Breast epithelium (tissue), 4 donors: ENCODE measurements around the gene OLFM4. TPM values are rescaled to one million over a fixed set of nuclear protein-coding genes. Genes with fewer than 3 reads are reported as not detected.

Experiments used
- DNase-seq, 2 donors: peaks; one replicate each; pipeline ENCODE4 v3.0.0-alpha.2; 2019; ENCODE audit warnings: low spot score in 2 of 2
- H3K27ac ChIP-seq, 2 donors: fragments of 200-600 bp; sonication (generic) in 1 of 2; one replicate each; pipeline ENCODE4 v1.5.1; 2016 to 2019; ENCODE audit warnings: mild to moderate bottlenecking in 1 of 2
- H3K27me3 ChIP-seq, 2 donors: fragments of 200-600 bp; sonication (generic) in 1 of 2; one replicate each; pipeline versions ENCODE4 v1.5.1 to v1.6.0; 2017 to 2019; ENCODE audit warnings: control low read depth in 1 of 2, mild to moderate bottlenecking in 1 of 2
- H3K36me3 ChIP-seq: fragments of 200-600 bp; one replicate; pipeline ENCODE4 v1.5.1; 2019
- H3K4me1 ChIP-seq, 2 donors: fragments of 200-600 bp; sonication (generic); one replicate each; pipeline ENCODE4 v1.5.1; 2016 to 2019; ENCODE audit warnings: control low read depth in 1 of 2
- H3K4me3 ChIP-seq, 3 donors: fragments of 200-600 bp; sonication (generic); 1 replicate in 2 of 3; 2 replicates in 1 of 3; pipeline ENCODE4 v1.5.1; 2016 to 2019; ENCODE audit warnings: mild to moderate bottlenecking in 3 of 3, moderate library complexity in 2 of 3
- H3K9me3 ChIP-seq, 2 donors: fragments of 200-600 bp; sonication (generic) in 1 of 2; one replicate each; pipeline ENCODE4 v1.5.1; 2016 to 2019; ENCODE audit warnings: control low read depth in 1 of 2
- POLR2A ChIP-seq: fragments of 450-650 bp; IDR thresholded peaks from one replicate; pipeline ENCODE4 v1.6.1; 2016; ENCODE audit warnings: antibody characterized with exemption, mild to moderate bottlenecking, moderate library complexity
- POLR2AphosphoS5 ChIP-seq, 3 donors: sonication (generic); formaldehyde crosslinking; IDR thresholded peaks; one replicate each; pipeline ENCODE4 v1.6.1; 2017; ENCODE audit warnings: antibody characterized with exemption in 3 of 3
- intact Hi-C: fragments of 100-400 bp; cut with DNase I; formaldehyde crosslinking; loops from one replicate; pipeline ENCODE4 v1.15.1; 2023; ENCODE audit warnings: low total_unique reads
- total RNA-seq, 3 donors: library from RNA; depleted of rRNA; stranded (reverse); fragments of >200 nt; gene quantifications; one replicate each; pipeline ENCODE4 v1.1.0, GENCODE V29; 2016
- TF ChIP-seq, protein P1 (sequence below), 3 donors: fragments of 450-650 bp; IDR thresholded peaks; one replicate each; pipeline ENCODE4 v1.5.1; 2016 to 2017; ENCODE audit warnings: antibody characterized with exemption in 3 of 3, mild to moderate bottlenecking in 3 of 3, moderate library complexity in 3 of 3

The OLFM4 gene
- total RNA-seq, 3 donors from 2014 or later = 0.32 to 144 (median 1.9) TPM

DNA sequence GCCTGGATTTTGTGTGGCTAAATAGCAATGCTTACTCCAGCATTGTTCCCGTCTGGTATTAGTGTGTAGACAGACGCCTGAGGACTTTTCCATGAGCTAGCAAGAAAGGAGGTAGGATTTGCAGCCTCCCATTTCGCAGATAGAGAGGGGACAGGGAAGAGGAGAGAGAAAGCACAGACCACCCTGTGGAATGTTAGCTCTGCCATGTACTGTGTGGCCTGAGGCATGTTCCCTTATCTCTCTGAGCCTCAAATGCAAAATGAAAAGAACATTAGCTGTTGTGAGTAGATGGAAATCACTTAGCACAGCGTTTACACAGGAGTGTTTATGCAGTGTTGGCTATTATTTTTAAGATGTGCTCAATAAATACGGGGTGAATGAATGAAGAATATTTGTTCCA is 45.5 kb downstream of the OLFM4 start:
- Histone ChIP-seq H3K36me3 (no peaks in the 10 kb centered on the region), H3K4me3 (no peak overlapping the region), H3K27me3 (peaks cover 0 to 4% of the 10 kb centered on the region in 2 donors), H3K4me1 (no peaks in the 10 kb centered on the region), H3K9me3 (no peaks in the 10 kb centered on the region), H3K27ac (no peak overlapping the region)
- TF ChIP-seq, protein P1, sequence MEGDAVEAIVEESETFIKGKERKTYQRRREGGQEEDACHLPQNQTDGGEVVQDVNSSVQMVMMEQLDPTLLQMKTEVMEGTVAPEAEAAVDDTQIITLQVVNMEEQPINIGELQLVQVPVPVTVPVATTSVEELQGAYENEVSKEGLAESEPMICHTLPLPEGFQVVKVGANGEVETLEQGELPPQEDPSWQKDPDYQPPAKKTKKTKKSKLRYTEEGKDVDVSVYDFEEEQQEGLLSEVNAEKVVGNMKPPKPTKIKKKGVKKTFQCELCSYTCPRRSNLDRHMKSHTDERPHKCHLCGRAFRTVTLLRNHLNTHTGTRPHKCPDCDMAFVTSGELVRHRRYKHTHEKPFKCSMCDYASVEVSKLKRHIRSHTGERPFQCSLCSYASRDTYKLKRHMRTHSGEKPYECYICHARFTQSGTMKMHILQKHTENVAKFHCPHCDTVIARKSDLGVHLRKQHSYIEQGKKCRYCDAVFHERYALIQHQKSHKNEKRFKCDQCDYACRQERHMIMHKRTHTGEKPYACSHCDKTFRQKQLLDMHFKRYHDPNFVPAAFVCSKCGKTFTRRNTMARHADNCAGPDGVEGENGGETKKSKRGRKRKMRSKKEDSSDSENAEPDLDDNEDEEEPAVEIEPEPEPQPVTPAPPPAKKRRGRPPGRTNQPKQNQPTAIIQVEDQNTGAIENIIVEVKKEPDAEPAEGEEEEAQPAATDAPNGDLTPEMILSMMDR (IDR thresholded peaks at IDR 0.05) = no peak
- TF ChIP-seq POLR2AphosphoS5 (IDR thresholded peaks at IDR 0.05) (no peak), POLR2A (no peak)
- intact Hi-C loops = no loop called here
- DNase-seq = no peak

DNA sequence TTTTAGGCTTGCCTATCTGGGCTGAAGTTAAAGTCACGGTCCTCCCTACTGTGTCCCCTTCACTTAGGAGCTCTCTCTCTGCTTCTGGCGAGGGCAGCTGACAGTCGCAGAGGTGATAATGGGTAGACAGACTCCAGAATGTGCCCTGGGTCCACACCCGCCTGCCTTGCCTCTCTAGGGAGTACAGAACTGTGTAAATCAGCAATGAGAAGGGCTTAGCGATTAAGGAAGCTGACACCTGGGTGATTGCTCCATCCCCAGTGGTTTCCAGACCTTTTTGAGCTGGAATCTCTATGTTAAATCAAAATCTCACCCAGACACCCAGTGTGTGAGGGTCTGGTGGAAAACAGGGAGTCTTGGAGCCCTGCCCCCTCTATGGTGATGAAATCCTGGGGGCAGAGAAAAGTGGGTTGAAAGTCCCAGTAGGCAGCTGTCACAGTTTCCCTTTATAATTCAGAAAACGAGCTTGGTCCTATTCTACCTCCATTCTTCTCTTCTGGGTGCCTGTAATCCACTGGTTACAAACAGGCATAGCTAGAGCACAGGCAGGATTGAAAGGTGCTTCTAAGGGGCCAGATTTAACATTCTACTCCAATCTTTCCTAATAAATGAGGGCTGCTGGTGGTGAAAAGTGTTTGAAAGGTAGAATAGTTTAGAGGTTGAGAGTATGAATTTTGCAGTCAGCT is 46.9 kb downstream of the OLFM4 start:
- H3K4me3 ChIP-seq = no peak overlapping the region
- no peaks in the 10 kb centered on the region for H3K9me3 ChIP-seq
- intact Hi-C loops = no loop called here
- no peak for DNase-seq
- TF ChIP-seq POLR2AphosphoS5 (IDR thresholded peaks at IDR 0.05) = no peak
- TF ChIP-seq, protein P1 (IDR thresholded peaks at IDR 0.05) = no peak
- TF ChIP-seq POLR2A = no peak
- H3K4me1 ChIP-seq = no peaks in the 10 kb centered on the region
- H3K27me3 ChIP-seq = peaks cover 0 to 4% of the 10 kb centered on the region in 2 donors
- no peaks in the 10 kb centered on the region for H3K36me3 ChIP-seq
- no peak overlapping the region for H3K27ac ChIP-seq

DNA sequence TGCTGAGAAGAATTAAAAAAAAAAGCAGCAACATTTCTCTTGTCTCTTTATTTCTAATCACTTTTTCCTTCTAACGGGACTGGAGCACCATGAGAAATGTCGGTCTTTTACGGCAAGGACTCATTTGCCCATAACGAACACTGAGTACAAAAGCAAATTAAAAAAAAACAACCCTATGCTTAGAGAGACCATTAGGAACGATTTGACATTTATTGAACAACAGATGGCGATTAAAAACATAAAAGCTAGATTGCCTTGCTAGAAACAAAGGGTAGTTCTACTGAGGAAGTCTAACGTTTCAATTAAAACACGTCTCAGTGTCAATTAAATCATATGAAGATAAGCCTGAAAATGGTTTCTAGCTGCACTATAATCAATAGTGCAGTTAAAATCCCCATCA is 51.1 kb downstream of the OLFM4 start:
- H3K27ac ChIP-seq = no peak overlapping the region
- TF ChIP-seq, protein P1 (IDR thresholded peaks at IDR 0.05) = no peak
- TF ChIP-seq POLR2A (no peak), POLR2AphosphoS5 (IDR thresholded peaks at IDR 0.05) (no peak)
- H3K4me1 ChIP-seq = no peaks in the 10 kb centered on the region
- no peak for DNase-seq
- H3K9me3 ChIP-seq = no peaks in the 10 kb centered on the region
- intact Hi-C loops = no loop called here
- no peaks in the 10 kb centered on the region for H3K36me3 ChIP-seq
- H3K27me3 ChIP-seq = peaks cover 0 to 4% of the 10 kb centered on the region in 2 donors
- no peak overlapping the region for H3K4me3 ChIP-seq

DNA sequence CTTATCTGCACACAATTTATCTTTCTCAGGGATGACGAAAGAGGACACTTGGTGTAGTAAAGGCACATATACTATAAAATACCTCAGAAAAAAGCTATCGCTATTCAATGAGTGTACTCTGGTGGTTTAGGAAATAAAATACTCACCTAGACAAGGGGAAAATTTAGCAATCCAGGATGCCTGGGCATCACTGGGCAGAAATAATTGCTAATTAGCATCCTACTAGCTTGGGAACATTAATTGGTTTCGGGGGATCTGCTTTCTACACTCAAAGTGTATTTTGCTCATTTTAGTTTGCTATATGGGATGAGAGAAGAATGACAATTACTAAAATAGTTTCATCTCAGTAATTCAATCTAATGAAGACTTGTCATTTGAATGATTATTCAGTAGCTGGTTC is 60.3 kb downstream of the OLFM4 start:
- H3K4me3 ChIP-seq = no peak overlapping the region
- H3K9me3 ChIP-seq = no peaks in the 10 kb centered on the region
- no peaks in the 10 kb centered on the region for H3K27me3 ChIP-seq
- H3K27ac ChIP-seq = no peak overlapping the region
- H3K4me1 ChIP-seq = no peaks in the 10 kb centered on the region
- H3K36me3 ChIP-seq = no peaks in the 10 kb centered on the region
- intact Hi-C loops = no loop called here
- no peak for DNase-seq
- TF ChIP-seq POLR2AphosphoS5 (IDR thresholded peaks at IDR 0.05) (no peak), POLR2A (no peak)
- TF ChIP-seq, protein P1 (IDR thresholded peaks at IDR 0.05) = no peak

DNA sequence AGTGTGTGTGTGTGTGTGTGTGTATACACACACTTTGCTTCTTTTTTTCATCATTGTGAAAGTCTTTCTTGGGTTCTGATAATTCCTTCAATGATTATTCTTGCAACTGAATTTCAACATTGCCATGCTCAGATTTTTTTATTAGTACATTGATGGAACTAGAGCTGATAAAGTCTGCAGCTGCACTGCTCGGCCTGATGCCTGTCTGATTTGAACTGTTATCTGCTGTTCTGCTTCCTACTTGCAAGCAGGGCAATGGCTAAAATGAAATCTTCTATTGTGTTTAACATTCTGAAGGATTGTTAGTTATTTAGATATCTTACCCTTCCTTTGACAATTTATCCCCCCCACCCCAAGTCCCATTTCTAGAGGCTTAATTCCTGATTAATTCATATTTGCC is 61.3 kb downstream of the OLFM4 start:
- no peaks in the 10 kb centered on the region for H3K36me3 ChIP-seq
- no peak overlapping the region for H3K27ac ChIP-seq
- no peaks in the 10 kb centered on the region for H3K9me3 ChIP-seq
- H3K4me1 ChIP-seq = no peaks in the 10 kb centered on the region
- no peak for TF ChIP-seq POLR2AphosphoS5 (IDR thresholded peaks at IDR 0.05)
- TF ChIP-seq POLR2A = no peak
- TF ChIP-seq, protein P1 (IDR thresholded peaks at IDR 0.05) = no peak
- no peak for DNase-seq
- intact Hi-C loops = no loop called here
- H3K27me3 ChIP-seq = no peaks in the 10 kb centered on the region
- H3K4me3 ChIP-seq = no peak overlapping the region
